ENCODE data around the gene ARFIP2.

The ARFIP2 gene

DNA sequence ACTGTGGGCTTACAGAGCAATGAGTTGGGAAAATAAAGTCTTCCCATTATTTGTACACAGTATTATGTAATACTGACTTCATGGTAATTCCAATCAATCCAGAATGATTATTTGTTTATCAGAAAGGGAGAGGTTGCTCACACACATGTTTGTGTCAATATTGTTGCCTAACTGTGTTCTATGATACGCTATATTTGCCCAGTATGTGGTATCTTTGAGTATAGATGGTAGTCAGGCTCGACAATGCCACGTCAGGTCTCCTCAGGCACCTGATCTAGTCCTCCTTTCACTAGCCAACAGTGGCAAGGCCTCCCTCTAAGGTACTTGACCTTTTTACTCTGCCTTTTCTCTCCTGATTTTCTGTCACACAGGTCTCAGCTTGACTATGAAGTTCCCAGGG is 21.3 kb upstream of the ARFIP2 start:
- Histone ChIP-seq H3K9ac (ENCODE audit: low read depth, low read length) (no peak overlapping the region), H3K9me3 (ENCODE audit: control insufficient read depth, insufficient read depth, low read length) (no peaks in the 10 kb centered on the region), H3K27ac (ENCODE audit: low read depth, low read length) (no peak overlapping the region), H3K27me3 (ENCODE audit: control insufficient read depth, insufficient read depth, low read length) (no peaks in the 10 kb centered on the region), H3K36me3 (ENCODE audit: control insufficient read depth, insufficient read depth, low read length) (peaks cover 19% of the 10 kb centered on the region), H3K4me3 (ENCODE audit: low read depth, low read length) (no peak overlapping the region), H3K4me1 (ENCODE audit: control insufficient read depth, insufficient read depth, low read length) (0 out of 2 replicates have a peak, but pooled peaks cover 2% of the 10 kb centered on the region)

GRCh38 chr11:6498544-6498943 is 17.4 kb upstream of the ARFIP2 start:
- Histone ChIP-seq H3K4me3 (ENCODE audit: low read depth, low read length) (no peak overlapping the region), H3K9ac (ENCODE audit: low read depth, low read length) (no peak overlapping the region), H3K36me3 (ENCODE audit: control insufficient read depth, insufficient read depth, low read length) (peaks cover 24% of the 10 kb centered on the region), H3K27ac (ENCODE audit: low read depth, low read length) (no peak overlapping the region), H3K27me3 (ENCODE audit: control insufficient read depth, insufficient read depth, low read length) (no peaks in the 10 kb centered on the region), H3K9me3 (ENCODE audit: control insufficient read depth, insufficient read depth, low read length) (no peaks in the 10 kb centered on the region), H3K4me1 (ENCODE audit: control insufficient read depth, insufficient read depth, low read length) (0 out of 2 replicates have a peak, but pooled peaks cover 4% of the 10 kb centered on the region)

DNA sequence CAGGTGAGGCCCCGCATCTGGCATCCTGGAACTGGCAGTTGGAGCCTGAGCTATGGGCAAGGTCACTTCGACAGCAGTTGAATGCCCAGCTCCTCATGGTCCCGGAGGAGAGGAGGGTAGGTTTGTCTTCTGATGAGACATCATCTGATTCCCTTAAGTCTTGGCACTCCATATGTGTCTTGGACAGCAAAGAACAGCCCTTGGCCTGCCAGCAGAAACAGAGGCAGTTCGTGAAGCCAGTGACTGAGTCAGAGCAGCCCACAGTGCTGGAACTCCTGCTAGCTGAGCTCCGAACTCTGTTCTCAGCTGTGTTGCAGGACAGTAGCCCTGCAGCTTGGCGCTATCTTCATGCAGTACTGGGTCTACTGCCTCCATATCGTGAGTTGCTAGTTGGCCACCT is 17.0 kb upstream of the ARFIP2 start:
- Histone ChIP-seq H3K9me3 (ENCODE audit: control insufficient read depth, insufficient read depth, low read length) (no peaks in the 10 kb centered on the region), H3K27me3 (ENCODE audit: control insufficient read depth, insufficient read depth, low read length) (no peaks in the 10 kb centered on the region), H3K36me3 (ENCODE audit: control insufficient read depth, insufficient read depth, low read length) (peaks cover 21% of the 10 kb centered on the region), H3K27ac (ENCODE audit: low read depth, low read length) (no peak overlapping the region), H3K4me1 (ENCODE audit: control insufficient read depth, insufficient read depth, low read length) (0 out of 2 replicates have a peak, but pooled peaks cover 4% of the 10 kb centered on the region), H3K9ac (ENCODE audit: low read depth, low read length) (no peak overlapping the region), H3K4me3 (ENCODE audit: low read depth, low read length) (no peak overlapping the region)

DNA sequence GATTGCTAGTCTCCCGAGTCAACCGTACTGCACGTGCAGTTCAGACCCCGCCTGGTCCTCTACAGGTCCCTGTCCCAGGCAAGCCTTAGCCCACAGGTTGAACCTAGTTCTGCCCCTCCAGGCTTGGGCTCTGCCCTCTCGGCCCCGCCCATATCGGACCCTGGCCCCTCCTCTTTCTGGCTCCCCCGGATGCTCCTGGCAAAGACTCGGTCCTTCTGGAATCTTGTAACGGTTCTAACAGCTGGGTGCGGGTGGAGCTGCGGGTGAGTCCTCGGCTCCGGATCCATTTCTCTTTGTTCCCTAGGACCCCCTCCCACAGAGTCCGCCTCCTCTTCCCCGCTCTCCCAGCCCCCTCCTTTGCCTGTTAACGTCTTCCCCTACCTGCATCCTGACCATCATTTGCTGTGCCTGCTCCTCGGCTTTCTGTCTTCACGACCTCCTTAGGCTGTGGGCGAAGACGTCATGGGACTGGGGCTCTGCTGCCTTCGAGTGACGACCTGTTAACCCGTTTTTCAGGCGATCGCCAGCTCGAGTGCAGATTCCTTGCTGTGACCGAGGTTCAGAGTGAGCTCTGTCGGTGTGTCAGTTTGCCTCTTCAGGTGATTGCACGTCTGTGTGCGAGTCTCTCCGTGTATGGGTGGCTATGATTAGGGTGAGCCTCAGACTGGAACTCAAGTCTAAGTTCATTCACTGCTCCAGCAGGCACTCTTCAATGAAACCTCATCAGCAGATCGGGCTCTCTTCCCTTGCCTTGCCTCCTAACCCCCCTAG is 16.1 kb upstream of the ARFIP2 start, which contains the start of gene DNHD1:
DNHD1 (plus strand) TSS at position 212 of the 771 bp plus-strand sequence. CDS start 936 bp downstream, outside the sequence.
- Histone ChIP-seq H3K9me3 (ENCODE audit: control insufficient read depth, insufficient read depth, low read length) (no peaks in the 10 kb centered on the region), H3K4me3 (ENCODE audit: low read depth, low read length) (peak within 1 kb of the TSS; percentile 13; the same call in 1 of the 2 replicates), H3K36me3 (ENCODE audit: control insufficient read depth, insufficient read depth, low read length) (peaks cover 22% of the 10 kb centered on the region), H3K4me1 (ENCODE audit: control insufficient read depth, insufficient read depth, low read length) (0 out of 2 replicates have a peak, but pooled peaks cover 4% of the 10 kb centered on the region), H3K27me3 (ENCODE audit: control insufficient read depth, insufficient read depth, low read length) (no peaks in the 10 kb centered on the region), H3K27ac (ENCODE audit: low read depth, low read length) (no peak within 1 kb of the TSS), H3K9ac (ENCODE audit: low read depth, low read length) (no peak within 1 kb of the TSS)

DNA sequence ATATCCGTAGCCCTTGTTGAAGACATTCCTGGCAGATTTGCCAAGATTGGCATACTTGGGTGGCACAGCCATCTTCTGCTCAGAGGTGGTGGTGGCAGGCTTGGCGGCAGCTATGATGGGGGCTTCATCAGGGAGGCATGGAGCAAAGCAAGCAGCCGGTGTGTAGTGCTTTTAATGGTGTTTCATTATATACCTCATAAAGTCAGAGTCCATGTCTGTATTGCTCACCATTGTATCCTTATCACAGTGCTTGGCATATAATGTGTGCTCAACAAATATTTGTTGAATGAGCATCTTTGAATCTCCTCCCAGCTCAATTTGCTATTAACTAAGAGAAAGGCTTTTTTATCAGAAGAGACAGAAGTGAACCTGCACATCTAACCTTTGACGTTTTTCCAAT is 8.2 kb upstream of the ARFIP2 start:
- Histone ChIP-seq H3K36me3 (ENCODE audit: control insufficient read depth, insufficient read depth, low read length) (peaks cover 57% of the 10 kb centered on the region), H3K4me3 (ENCODE audit: low read depth, low read length) (no peak overlapping the region), H3K9me3 (ENCODE audit: control insufficient read depth, insufficient read depth, low read length) (no peaks in the 10 kb centered on the region), H3K27me3 (ENCODE audit: control insufficient read depth, insufficient read depth, low read length) (no peaks in the 10 kb centered on the region), H3K4me1 (ENCODE audit: control insufficient read depth, insufficient read depth, low read length) (no peaks in the 10 kb centered on the region), H3K9ac (ENCODE audit: low read depth, low read length) (no peak overlapping the region), H3K27ac (ENCODE audit: low read depth, low read length) (no peak overlapping the region)

GRCh38 chr11:6488821-6489220 is 7.7 kb upstream of the ARFIP2 start:
- H3K4me1 ChIP-seq (ENCODE audit: control insufficient read depth, insufficient read depth, low read length): no peaks in the 10 kb centered on the region
- no peak overlapping the region for H3K9ac ChIP-seq (ENCODE audit: low read depth, low read length)
- no peaks in the 10 kb centered on the region for H3K9me3 ChIP-seq (ENCODE audit: control insufficient read depth, insufficient read depth, low read length)
- no peak overlapping the region for H3K27ac ChIP-seq (ENCODE audit: low read depth, low read length)
- no peak overlapping the region for H3K4me3 ChIP-seq (ENCODE audit: low read depth, low read length)
- H3K27me3 ChIP-seq (ENCODE audit: control insufficient read depth, insufficient read depth, low read length): no peaks in the 10 kb centered on the region
- peaks cover 61% of the 10 kb centered on the region for H3K36me3 ChIP-seq (ENCODE audit: control insufficient read depth, insufficient read depth, low read length)

DNA sequence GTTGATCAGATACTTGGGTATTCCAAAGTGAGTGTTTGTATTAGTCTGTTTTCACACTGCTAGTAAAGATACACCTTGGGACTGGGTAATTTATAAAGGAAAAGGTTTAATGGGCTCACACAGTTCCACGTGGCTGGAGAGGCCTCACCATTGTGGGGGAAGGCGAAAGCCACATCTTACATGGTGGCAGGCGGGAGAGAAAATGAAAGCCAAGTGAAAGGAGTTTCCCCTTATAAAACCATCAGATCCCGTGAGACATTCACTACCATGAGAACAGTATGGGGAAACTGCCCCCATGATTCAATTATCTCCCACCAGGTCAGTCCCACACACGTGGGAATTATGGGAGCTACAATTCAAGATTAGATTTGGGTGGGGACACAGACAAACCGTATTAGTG is 7.2 kb upstream of the ARFIP2 start:
- no peak overlapping the region for H3K9ac ChIP-seq (ENCODE audit: low read depth, low read length)
- no peak overlapping the region for H3K4me3 ChIP-seq (ENCODE audit: low read depth, low read length)
- H3K36me3 ChIP-seq (ENCODE audit: control insufficient read depth, insufficient read depth, low read length): peaks cover 65% of the 10 kb centered on the region
- H3K27me3 ChIP-seq (ENCODE audit: control insufficient read depth, insufficient read depth, low read length): no peaks in the 10 kb centered on the region
- no peaks in the 10 kb centered on the region for H3K4me1 ChIP-seq (ENCODE audit: control insufficient read depth, insufficient read depth, low read length)
- no peaks in the 10 kb centered on the region for H3K9me3 ChIP-seq (ENCODE audit: control insufficient read depth, insufficient read depth, low read length)
- H3K27ac ChIP-seq (ENCODE audit: low read depth, low read length): no peak overlapping the region

- H3K4me1 ChIP-seq (ENCODE audit: control insufficient read depth, insufficient read depth, low read length): peaks cover 6% of the 10 kb centered on the region; the same call in 1 of the 2 replicates
- no peak overlapping the region for H3K27ac ChIP-seq (ENCODE audit: low read depth, low read length)
- H3K9ac ChIP-seq (ENCODE audit: low read depth, low read length): no peak overlapping the region
- no peak overlapping the region for H3K4me3 ChIP-seq (ENCODE audit: low read depth, low read length)
- H3K9me3 ChIP-seq (ENCODE audit: control insufficient read depth, insufficient read depth, low read length): no peaks in the 10 kb centered on the region
- H3K27me3 ChIP-seq (ENCODE audit: control insufficient read depth, insufficient read depth, low read length): no peaks in the 10 kb centered on the region
- peaks cover 68% of the 10 kb centered on the region for H3K36me3 ChIP-seq (ENCODE audit: control insufficient read depth, insufficient read depth, low read length)
Observed at GRCh38 chr11:6486938-6487337, 5.8 kb upstream of the ARFIP2 start.

DNA sequence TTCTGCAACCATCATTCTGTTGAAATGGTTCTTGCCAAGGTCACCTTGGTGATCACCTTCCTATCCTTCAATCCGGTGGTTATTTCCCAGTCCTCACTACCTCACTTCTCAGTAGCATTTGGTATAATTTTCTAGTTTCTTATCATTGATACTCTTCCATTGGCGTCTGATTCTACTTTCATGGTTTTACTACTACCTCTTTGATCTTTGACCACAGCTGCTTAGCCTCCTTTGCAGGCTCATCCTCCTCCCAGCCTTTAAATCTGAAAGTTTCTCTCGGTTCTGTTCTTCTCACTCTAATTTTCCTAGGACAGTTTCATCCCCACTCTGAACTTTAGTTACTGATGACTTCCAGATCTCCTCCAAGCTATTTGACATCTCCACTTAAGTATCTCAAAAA is 5.1 kb upstream of the ARFIP2 start:
- Histone ChIP-seq H3K27me3 (ENCODE audit: control insufficient read depth, insufficient read depth, low read length) (no peaks in the 10 kb centered on the region), H3K27ac (ENCODE audit: low read depth, low read length) (no peak overlapping the region), H3K36me3 (ENCODE audit: control insufficient read depth, insufficient read depth, low read length) (peaks cover 68% of the 10 kb centered on the region), H3K9ac (ENCODE audit: low read depth, low read length) (no peak overlapping the region), H3K4me1 (ENCODE audit: control insufficient read depth, insufficient read depth, low read length) (peaks cover 6% of the 10 kb centered on the region; the same call in 1 of the 2 replicates), H3K9me3 (ENCODE audit: control insufficient read depth, insufficient read depth, low read length) (no peaks in the 10 kb centered on the region), H3K4me3 (ENCODE audit: low read depth, low read length) (no peak overlapping the region)

- Histone ChIP-seq H3K27me3 (ENCODE audit: control insufficient read depth, insufficient read depth, low read length) (no peaks in the 10 kb centered on the region), H3K36me3 (ENCODE audit: control insufficient read depth, insufficient read depth, low read length) (peaks cover 68% of the 10 kb centered on the region), H3K4me1 (ENCODE audit: control insufficient read depth, insufficient read depth, low read length) (peaks cover 6% of the 10 kb centered on the region; the same call in 1 of the 2 replicates), H3K9ac (ENCODE audit: low read depth, low read length) (no peak overlapping the region), H3K4me3 (ENCODE audit: low read depth, low read length) (no peak overlapping the region), H3K9me3 (ENCODE audit: control insufficient read depth, insufficient read depth, low read length) (no peaks in the 10 kb centered on the region), H3K27ac (ENCODE audit: low read depth, low read length) (no peak overlapping the region)
Observed at GRCh38 chr11:6485661-6486060, 4.5 kb upstream of the ARFIP2 start.

DNA sequence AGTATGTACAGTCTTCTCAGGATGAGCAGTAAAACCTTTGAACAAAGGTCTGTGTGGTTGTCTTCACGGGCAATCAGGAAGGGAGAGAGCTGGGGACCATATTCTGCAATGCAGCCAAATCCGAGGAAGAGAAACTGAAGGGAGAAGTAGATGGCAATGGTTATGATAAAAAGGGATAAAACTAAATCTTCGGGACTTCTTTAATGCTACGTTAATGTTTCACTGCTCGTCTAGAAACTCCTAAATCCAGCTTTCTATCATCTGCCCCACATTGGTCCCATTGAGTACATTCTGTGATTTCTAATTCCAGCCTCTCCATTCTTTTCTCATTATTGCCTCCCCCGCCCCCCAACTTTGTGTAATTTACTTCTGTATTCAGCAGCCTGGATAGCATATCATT is 1.9 kb upstream of the ARFIP2 start:
- Histone ChIP-seq H3K4me3 (ENCODE audit: low read depth, low read length) (no peak overlapping the region), H3K9ac (ENCODE audit: low read depth, low read length) (no peak overlapping the region), H3K9me3 (ENCODE audit: control insufficient read depth, insufficient read depth, low read length) (no peaks in the 10 kb centered on the region), H3K36me3 (ENCODE audit: control insufficient read depth, insufficient read depth, low read length) (peaks cover 79% of the 10 kb centered on the region), H3K4me1 (ENCODE audit: control insufficient read depth, insufficient read depth, low read length) (peaks cover 12% of the 10 kb centered on the region), H3K27ac (ENCODE audit: low read depth, low read length) (no peak overlapping the region), H3K27me3 (ENCODE audit: control insufficient read depth, insufficient read depth, low read length) (no peaks in the 10 kb centered on the region)

All from HUES48 (cell line).